ENCODE results near the gene CLIP1.

DNA sequence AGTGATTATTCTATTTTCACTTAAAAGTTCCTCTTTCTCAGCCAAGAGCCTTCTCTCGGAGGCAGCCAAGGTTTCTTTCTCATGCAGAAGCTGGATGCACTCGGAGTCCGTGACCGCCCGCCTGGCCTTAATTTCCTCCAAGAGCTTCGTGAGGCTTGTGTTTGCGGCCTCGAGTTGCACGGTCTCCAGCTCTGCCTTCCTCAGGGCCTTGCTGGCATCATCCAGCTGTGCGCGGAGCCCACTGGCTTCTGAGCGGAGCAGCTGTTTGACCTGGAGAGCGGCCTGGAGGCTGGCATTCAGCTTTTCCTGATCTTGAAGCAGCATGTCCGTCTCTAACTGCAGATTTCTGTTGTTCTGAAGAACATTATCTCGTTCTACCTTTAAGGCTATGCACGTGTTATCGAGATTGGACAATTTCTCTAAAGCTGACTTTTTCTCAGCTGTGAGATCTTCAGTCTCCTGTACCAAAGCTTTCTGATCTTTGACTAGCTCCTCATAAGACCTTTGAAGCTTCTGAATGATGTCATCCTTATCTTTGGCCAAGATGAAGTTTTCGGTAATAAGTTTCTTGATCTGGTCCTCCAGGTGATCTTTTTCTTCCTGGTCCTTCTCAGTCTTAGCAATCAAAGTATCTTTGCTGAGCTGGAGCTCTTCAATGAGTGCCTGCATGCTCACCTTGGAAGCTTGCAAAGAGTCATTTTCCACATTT lies 99.0 kb downstream of the CLIP1 start:
- TF ChIP-seq, protein P1, sequence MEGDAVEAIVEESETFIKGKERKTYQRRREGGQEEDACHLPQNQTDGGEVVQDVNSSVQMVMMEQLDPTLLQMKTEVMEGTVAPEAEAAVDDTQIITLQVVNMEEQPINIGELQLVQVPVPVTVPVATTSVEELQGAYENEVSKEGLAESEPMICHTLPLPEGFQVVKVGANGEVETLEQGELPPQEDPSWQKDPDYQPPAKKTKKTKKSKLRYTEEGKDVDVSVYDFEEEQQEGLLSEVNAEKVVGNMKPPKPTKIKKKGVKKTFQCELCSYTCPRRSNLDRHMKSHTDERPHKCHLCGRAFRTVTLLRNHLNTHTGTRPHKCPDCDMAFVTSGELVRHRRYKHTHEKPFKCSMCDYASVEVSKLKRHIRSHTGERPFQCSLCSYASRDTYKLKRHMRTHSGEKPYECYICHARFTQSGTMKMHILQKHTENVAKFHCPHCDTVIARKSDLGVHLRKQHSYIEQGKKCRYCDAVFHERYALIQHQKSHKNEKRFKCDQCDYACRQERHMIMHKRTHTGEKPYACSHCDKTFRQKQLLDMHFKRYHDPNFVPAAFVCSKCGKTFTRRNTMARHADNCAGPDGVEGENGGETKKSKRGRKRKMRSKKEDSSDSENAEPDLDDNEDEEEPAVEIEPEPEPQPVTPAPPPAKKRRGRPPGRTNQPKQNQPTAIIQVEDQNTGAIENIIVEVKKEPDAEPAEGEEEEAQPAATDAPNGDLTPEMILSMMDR (conservative IDR thresholded peaks at IDR 0.05; ENCODE audit: low read depth, low read length): no peak
- TF ChIP-seq EZH2 (IDR thresholded peaks at IDR 0.05; ENCODE audit: borderline replicate concordance, low read depth, low read length, poor library complexity, severe bottlenecking): no peak

All from A673 (cell line).